ENCODE results near the gene REV1. TPM values are rescaled to one million over a fixed set of nuclear protein-coding genes. Genes with fewer than 3 reads are reported as not detected.

Gene REV1
- total and polyA plus RNA-seq, 9 of the 15 experiments (the other 6 are each of a cell fraction or from before 2014, with no cell fraction given) = 12.8 to 54.4 (median 29.6) TPM

DNA sequence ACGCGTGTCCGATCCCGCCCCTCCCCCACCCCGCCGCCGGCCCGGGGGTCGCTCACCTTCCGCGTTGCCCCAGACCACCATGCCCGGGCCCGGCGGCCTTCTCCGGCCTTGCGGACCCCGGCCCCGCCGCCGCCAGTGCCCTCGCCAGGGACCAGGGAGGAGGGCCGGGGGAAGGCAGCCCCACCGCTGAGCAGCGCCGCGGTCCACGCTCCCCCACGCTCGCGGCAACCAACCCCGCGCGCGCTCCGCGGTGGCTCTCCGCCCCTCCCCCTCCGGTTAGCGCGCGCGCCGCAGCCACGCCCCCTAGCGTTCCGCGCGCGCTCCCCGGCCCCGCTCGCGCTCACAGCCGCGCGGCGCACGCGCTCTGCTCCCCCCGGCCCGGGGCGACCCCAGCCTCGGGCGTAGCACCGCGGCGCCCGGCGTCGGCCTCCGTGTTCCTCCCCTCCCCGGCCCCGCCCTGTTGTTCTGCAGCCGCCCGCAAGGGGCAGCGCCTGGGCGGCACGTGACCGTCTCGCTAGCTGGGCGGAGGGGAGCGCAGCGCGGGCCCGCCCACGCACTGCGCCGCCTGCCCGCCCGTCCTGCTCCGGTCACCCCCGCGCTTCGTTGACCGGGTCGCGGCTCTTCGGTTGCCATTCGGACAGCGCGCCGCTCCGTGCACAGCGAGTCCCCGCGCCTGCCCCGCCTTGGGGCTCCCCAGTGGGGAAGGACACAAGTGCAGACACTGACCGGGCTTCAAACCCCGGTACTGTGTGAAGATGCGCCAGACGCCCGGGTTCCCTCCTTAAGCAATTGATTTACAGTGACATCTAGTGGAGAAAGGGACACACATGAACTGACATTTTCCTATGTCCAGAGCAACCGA is at the start of gene REV1 (continued):
- TF ChIP-seq, protein P1, sequence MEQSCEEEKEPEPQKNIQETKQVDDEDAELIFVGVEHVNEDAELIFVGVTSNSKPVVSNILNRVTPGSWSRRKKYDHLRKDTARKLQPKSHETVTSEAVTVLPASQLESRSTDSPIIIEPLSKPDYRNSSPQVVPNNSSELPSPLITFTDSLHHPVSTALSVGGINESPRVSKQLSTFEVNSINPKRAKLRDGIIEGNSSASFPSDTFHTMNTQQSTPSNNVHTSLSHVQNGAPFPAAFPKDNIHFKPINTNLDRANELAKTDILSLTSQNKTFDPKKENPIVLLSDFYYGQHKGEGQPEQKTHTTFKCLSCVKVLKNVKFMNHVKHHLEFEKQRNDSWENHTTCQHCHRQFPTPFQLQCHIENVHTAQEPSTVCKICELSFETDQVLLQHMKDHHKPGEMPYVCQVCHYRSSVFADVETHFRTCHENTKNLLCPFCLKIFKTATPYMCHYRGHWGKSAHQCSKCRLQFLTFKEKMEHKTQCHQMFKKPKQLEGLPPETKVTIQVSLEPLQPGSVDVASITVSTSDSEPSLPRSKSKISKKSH (CRISPR knock-in tag; IDR thresholded peaks at IDR 0.05) = no peak
- TF ChIP-seq HDAC6 (IDR thresholded peaks at IDR 0.05; ENCODE audit: low read depth, low read length) = no peak
- TF ChIP-seq RBM34 (IDR thresholded peaks at IDR 0.05; ENCODE audit: borderline replicate concordance, insufficient read depth, low read length) = no peak
- no peak for TF ChIP-seq JUND (IDR thresholded peaks at IDR 0.05; ENCODE audit: borderline replicate concordance, low read depth, low read length)
- 0 out of 3 replicates have a peak, but pooled peaks have one; percentile 34 for TF ChIP-seq JUND (tag; IDR thresholded peaks at IDR 0.05; ENCODE audit: borderline replicate concordance, low read depth, low read length)
- no peak for TF ChIP-seq ZNF253 (CRISPR knock-in tag; conservative IDR thresholded peaks at IDR 0.05)
- peak in 1 of 2 experiments; percentile 22; a peak in 1 of 4 replicates for TF ChIP-seq ZMIZ1 (IDR thresholded peaks at IDR 0.05; ENCODE audit: low read depth in 2 of 2, low read length in 2 of 2)
- TF ChIP-seq NFIC (IDR thresholded peaks at IDR 0.05) = peak; percentile 5; the same call in 1 of the 2 replicates
- TF ChIP-seq ZC3H11A (IDR thresholded peaks at IDR 0.05; ENCODE audit: low read depth, low read length) = no peak
- TF ChIP-seq ZNF740 (CRISPR knock-in tag; IDR thresholded peaks at IDR 0.05) = peak; percentile 35; the same call in 1 of the 2 replicates
- peak in 1 of 2 experiments; percentile 49; a peak in 1 of 4 replicates for TF ChIP-seq ZNF740 (tag; IDR thresholded peaks at IDR 0.05)
- TF ChIP-seq ZFP36 (IDR thresholded peaks at IDR 0.05; ENCODE audit: low read depth, low read length, partially characterized antibody) = no peak
- 0 out of 2 replicates have a peak, but pooled peaks have one; percentile 37 for TF ChIP-seq RUNX1 (IDR thresholded peaks at IDR 0.05; ENCODE audit: low read depth)
- TF ChIP-seq CHD2 (IDR thresholded peaks at IDR 0.05; ENCODE audit: low read depth, low read length) = no peak
- no peak for TF ChIP-seq NFXL1 (CRISPR knock-in tag; IDR thresholded peaks at IDR 0.05)
- no peak for TF ChIP-seq ZNF707 (CRISPR knock-in tag; conservative IDR thresholded peaks at IDR 0.05)
- no peak for TF ChIP-seq ZKSCAN8 (CRISPR knock-in tag; IDR thresholded peaks at IDR 0.05)
- no peak for TF ChIP-seq RFX7 (CRISPR knock-in tag; IDR thresholded peaks at IDR 0.05)
- peak; percentile 86; the same call in 1 of the 2 replicates for TF ChIP-seq E2F1 (CRISPR knock-in tag; IDR thresholded peaks at IDR 0.05)
- TF ChIP-seq FOXA1 (IDR thresholded peaks at IDR 0.05; ENCODE audit: borderline replicate concordance) = no peak
